ENCODE measurements around the gene WBP2. TPM values are rescaled to one million over a fixed set of nuclear protein-coding genes. Genes with fewer than 3 reads are reported as not detected.

WBP2 gene
- total and polyA plus RNA-seq, 2 of the 13 experiments (the other 11 are each of a cell fraction or from before 2014, with no cell fraction given) = 29.2 to 29.5 TPM

- TF ChIP-seq TOPORS (CRISPR knock-in tag; IDR thresholded peaks at IDR 0.05) (no peak), AGO2 (optimal IDR thresholded peaks at IDR 0.05; ENCODE audit: low read depth, low read length) (peak; percentile 98), RERE (CRISPR knock-in tag; IDR thresholded peaks at IDR 0.05; ENCODE audit: low read depth) (no peak), ZNF883 (CRISPR knock-in tag; IDR thresholded peaks at IDR 0.05; ENCODE audit: not compliant biosample characterization) (no peak), ZBTB46 (CRISPR knock-in tag; IDR thresholded peaks at IDR 0.05; ENCODE audit: borderline replicate concordance) (no peak), GABPB1 (CRISPR knock-in tag; IDR thresholded peaks at IDR 0.05) (no peak), CREBL2 (CRISPR knock-in tag; IDR thresholded peaks at IDR 0.05; ENCODE audit: borderline replicate concordance) (no peak), DR1 (CRISPR knock-in tag; IDR thresholded peaks at IDR 0.05) (no peak)
Observed at GRCh38 chr17:75874323-75875181, 19.4 kb upstream of the WBP2 start (continued).

All from HepG2 (cell line).